ENCODE data around the gene WAPL. TPM values are rescaled to one million over a fixed set of nuclear protein-coding genes. Genes with fewer than 3 reads are reported as not detected.
A peak's percentile ranks its signal among the peaks of the same experiment; 100 is the strongest.

WAPL gene
- total RNA-seq, 2 experiments from 2014 or later, result 51.1 to 75.7 TPM

- BruUV-seq (replicated peaks), result no TSS peak
- Histone ChIP-seq H3K36me3 (ENCODE audit: insufficient read depth, low read length) (no peaks in the 10 kb centered on the region), H4K20me1 (ENCODE audit: insufficient read depth, low read length) (no peaks in the 10 kb centered on the region), H3K27ac (ENCODE audit: low read depth, low read length, poor library complexity, severe bottlenecking) (peak overlapping the region; percentile 81), H3K9me2 (ENCODE audit: insufficient read depth, low read length) (no peaks in the 10 kb centered on the region), H3K9me3 (ENCODE audit: low read length) (no peaks in the 10 kb centered on the region), H3K4me2 (ENCODE audit: low read length) (peak overlapping the region; percentile 88), H3K79me2 (ENCODE audit: insufficient read depth, low read depth, low read length) (no peaks in the 10 kb centered on the region; the same call in 1 of the 2 replicates), H3K4me1 (ENCODE audit: insufficient read depth, low read length, poor library complexity, severe bottlenecking) (peaks cover 50% of the 10 kb centered on the region), H3K4me3 (ENCODE audit: low read depth, low read length, poor library complexity, severe bottlenecking) (peak overlapping the region; percentile 82), H2AFZ (ENCODE audit: low read length) (no peak overlapping the region)
- CTCF ChIA-PET (ENCODE audit: unreplicated experiment), result interaction anchor here (2.6 kb wide), 1 partner anchor 9 kb away, joined by 13 read pairs; no protein-coding TSS in a partner anchor
- POLR2A ChIA-PET, result interaction anchor here (1.3 to 7.2 kb wide), 7 partner anchors 11 to 178 kb away, joined by 3 to 113 read pairs (median 6); no protein-coding TSS in a partner anchor
- intact Hi-C loops (cut with micrococcal nuclease; ENCODE audit: unreplicated experiment), result no loop called here
- no peak for DNase-seq (ENCODE audit: low spot score)
- no peak for TF ChIP-seq CTCF (conservative IDR thresholded peaks at IDR 0.05; ENCODE audit: low read length)
- TF ChIP-seq EZH2phosphoT487 (IDR thresholded peaks at IDR 0.05; ENCODE audit: borderline replicate concordance, low read depth, low read length), result no peak
Observed at GRCh38 chr10:86402283-86402941, 119.2 kb downstream of the WAPL start.

- Histone ChIP-seq H3K9me2 (ENCODE audit: insufficient read depth, low read length) (no peaks in the 10 kb centered on the region), H3K79me2 (ENCODE audit: insufficient read depth, low read depth, low read length) (no peaks in the 10 kb centered on the region; the same call in 1 of the 2 replicates), H4K20me1 (ENCODE audit: insufficient read depth, low read length) (no peaks in the 10 kb centered on the region), H3K4me3 (ENCODE audit: low read depth, low read length, poor library complexity, severe bottlenecking) (peak overlapping the region; percentile 82), H3K27ac (ENCODE audit: low read depth, low read length, poor library complexity, severe bottlenecking) (peak overlapping the region; percentile 81), H3K9me3 (ENCODE audit: low read length) (no peaks in the 10 kb centered on the region), H2AFZ (ENCODE audit: low read length) (no peak overlapping the region), H3K4me2 (ENCODE audit: low read length) (peak overlapping the region; percentile 88), H3K4me1 (ENCODE audit: insufficient read depth, low read length, poor library complexity, severe bottlenecking) (peaks cover 56% of the 10 kb centered on the region), H3K36me3 (ENCODE audit: insufficient read depth, low read length) (no peaks in the 10 kb centered on the region)
- TF ChIP-seq CTCF (conservative IDR thresholded peaks at IDR 0.05; ENCODE audit: low read length) (no peak), EZH2phosphoT487 (IDR thresholded peaks at IDR 0.05; ENCODE audit: borderline replicate concordance, low read depth, low read length) (no peak)
- ChIA-PET CTCF (ENCODE audit: unreplicated experiment) (interaction anchor here (2.1 to 2.6 kb wide), 3 partner anchors 10 to 15 kb away, joined by 6 to 13 read pairs (median 11); no protein-coding TSS in a partner anchor), POLR2A (interaction anchor here (1.0 to 7.2 kb wide), 10 partner anchors 10 to 180 kb away, joined by 3 to 113 read pairs (median 6); no protein-coding TSS in a partner anchor)
- intact Hi-C loops (cut with micrococcal nuclease; ENCODE audit: unreplicated experiment), result loop anchor here (2.0 kb wide), 1 partner anchor 51 kb away; no protein-coding TSS in a partner anchor
- DNase-seq (ENCODE audit: low spot score), result peak; percentile 51
- no TSS peak for BruUV-seq (replicated peaks)
Observed at GRCh38 chr10:86401588-86402282, 119.9 kb downstream of the WAPL start.
